A549 (cell line): ENCODE measurements around the gene CARS1.

ENCODE experiments used
- CTCF ChIP-seq: fragments of >200 bp; sonication (Bioruptor Twin); formaldehyde crosslinking; IDR thresholded peaks from 3 replicates; pipeline ENCODE4 v1.5.1; 2016
- EP300 ChIP-seq, 2 experiments: fragments of >200 bp; sonication (Bioruptor Twin); formaldehyde crosslinking; IDR thresholded peaks; 2 replicates in 1 of 2; 3 replicates in 1 of 2; pipeline ENCODE4 v1.6.1; 2016 to 2017
- JUN ChIP-seq, 2 experiments: fragments of >200 bp; sonication (Bioruptor Twin); formaldehyde crosslinking; IDR thresholded peaks; 2 replicates in 1 of 2; 3 replicates in 1 of 2; pipeline ENCODE4 v1.6.1; 2016 to 2017
- PHF8 ChIP-seq: fragments of 200-600 bp; sonication (generic); IDR thresholded peaks from 2 replicates; pipeline ENCODE4 v1.6.1; 2016; ENCODE audit warnings: low read depth, mild to moderate bottlenecking, antibody characterized with exemption, moderate library complexity, borderline replicate concordance
- POLR2A ChIP-seq: IDR thresholded peaks from 2 replicates; pipeline ENCODE4 v1.6.1; 2012; ENCODE audit warnings: mild to moderate bottlenecking, low read length
- TP53 ChIP-seq: fragments of 250-450 bp; sonication (Bioruptor Pico); IDR thresholded peaks from 2 replicates; pipeline ENCODE4 v1.5.0; 2021; ENCODE audit warnings: mild to moderate bottlenecking, moderate library complexity

- no peak for TF ChIP-seq EP300 (IDR thresholded peaks at IDR 0.05)
- TF ChIP-seq CTCF = no peak
- no peak for TF ChIP-seq JUN (IDR thresholded peaks at IDR 0.05)
- TF ChIP-seq PHF8 = no peak
- no peak for TF ChIP-seq POLR2A
- no peak for TF ChIP-seq TP53 (CRISPR knock-in tag)
These were observed 34.0 kb upstream of the CARS1 start for GRCh38 chr11:3091081-3091845.
